HG02798 (cell line): Measurements from ENCODE around the gene OR51B2.

Experiments used
- ATAC-seq: cut with Tn5 transposase; IDR thresholded peaks from one replicate; pipeline ENCODE4 v1.9.1; 2021; ENCODE audit warnings: mild to moderate bottlenecking; ENCODE audit not compliant: unreplicated experiment, poor library complexity

The OR51B2 gene

GRCh38 chr11:5284637-5285036 lies 39.5 kb downstream of the OR51B2 start:
- ATAC-seq: no peak

- no peak for ATAC-seq
Measured at GRCh38 chr11:5283882-5284281, 40.2 kb downstream of the OR51B2 start.

- no peak for ATAC-seq
Measured at GRCh38 chr11:5283086-5283485, 41.0 kb downstream of the OR51B2 start.

- ATAC-seq: no peak
Measured at GRCh38 chr11:5282628-5283027, 41.5 kb downstream of the OR51B2 start.

- no peak for ATAC-seq
Measured at GRCh38 chr11:5281596-5281995, 42.5 kb downstream of the OR51B2 start.

GRCh38 chr11:5280582-5281102 lies 43.5 kb downstream of the OR51B2 start:
- peak; percentile 91 for ATAC-seq

DNA sequence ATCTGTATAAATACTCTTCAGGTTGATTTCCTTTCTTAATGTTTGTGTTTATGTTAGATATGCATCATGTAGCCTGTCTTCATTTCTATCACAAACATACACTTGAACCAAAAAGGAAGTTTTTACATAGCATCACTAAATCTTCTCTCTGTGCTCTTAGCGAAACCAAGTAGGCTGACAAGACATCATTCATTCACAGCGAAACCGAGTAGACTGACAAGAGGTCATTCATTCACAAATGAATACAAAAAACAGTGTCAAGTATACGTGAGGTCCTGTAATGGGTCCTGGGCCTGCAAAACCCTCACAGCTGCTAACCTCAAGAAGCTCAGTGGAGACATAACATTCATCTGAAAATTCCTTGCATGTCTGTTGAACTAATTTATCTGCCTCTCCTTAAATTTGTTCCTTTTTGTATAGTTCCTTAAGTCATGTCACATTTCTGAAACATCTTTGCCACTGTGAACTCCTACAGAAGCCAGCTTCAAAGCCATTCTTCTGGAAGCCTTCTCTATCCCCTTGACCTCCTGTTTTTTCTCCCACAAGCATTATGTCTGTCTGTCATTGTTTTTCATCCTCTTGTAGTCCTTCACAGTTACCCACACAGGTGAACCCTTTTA lies 44.5 kb downstream of the OR51B2 start:
- ATAC-seq: no peak

- peak; percentile 47 for ATAC-seq
Measured at GRCh38 chr11:5277807-5278382, 46.2 kb downstream of the OR51B2 start.

DNA sequence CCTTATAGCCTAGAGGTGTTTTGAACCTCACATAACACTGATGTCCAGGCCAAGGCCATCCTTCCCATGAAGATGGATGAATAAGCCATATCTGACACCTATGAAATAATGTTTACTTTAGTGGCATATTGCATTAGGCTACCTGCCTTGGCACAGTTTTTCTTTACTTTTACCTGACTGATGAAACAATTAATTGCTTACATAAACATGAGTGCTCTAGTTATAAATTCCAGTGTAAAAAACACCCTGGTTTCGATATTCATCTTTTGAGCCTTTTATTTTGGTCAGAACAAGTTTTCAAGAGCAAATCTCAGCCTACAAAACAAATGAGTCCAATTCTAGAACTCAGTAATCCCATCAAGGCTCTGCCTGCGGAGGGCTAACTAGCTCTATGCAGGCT lies 47.4 kb downstream of the OR51B2 start:
- ATAC-seq: no peak

- ATAC-seq: no peak
Measured at GRCh38 chr11:5275369-5276110, 48.6 kb downstream of the OR51B2 start.

DNA sequence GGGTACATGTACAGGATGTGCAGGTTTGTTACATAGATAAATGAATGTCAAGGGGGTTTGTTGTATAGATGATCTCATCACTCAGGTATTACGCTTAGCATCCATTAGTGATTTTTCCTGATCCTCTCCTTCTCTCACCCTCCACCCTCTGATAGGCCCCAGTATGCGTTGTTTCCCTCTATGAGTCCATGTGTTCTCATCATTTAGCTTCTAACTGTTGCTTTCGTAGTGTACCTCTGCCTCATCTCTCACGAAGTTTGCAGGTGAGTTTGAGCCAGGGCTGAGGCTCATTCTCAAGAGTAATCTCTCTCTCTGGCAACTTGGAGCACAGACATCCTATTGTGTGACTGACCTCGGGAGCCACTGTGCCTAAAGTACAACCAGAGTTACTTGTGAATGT lies 49.7 kb downstream of the OR51B2 start:
- no peak for ATAC-seq
